Neural cell (in vitro differentiated cells): ENCODE data around the gene ZNF281. TPM values are rescaled to one million over a fixed set of nuclear protein-coding genes. Genes with fewer than 3 reads are reported as not detected.

Experiments used
- H2AFZ ChIP-seq: fragments of 200-600, 300-800 bp; sonication (generic), shearing (Covaris generic); 2 replicates; pipeline ENCODE4 v1.6.0; 2014; ENCODE audit warnings: low read depth, mild to moderate bottlenecking, antibody characterized with exemption, low read length, moderate library complexity
- H3F3A ChIP-seq: fragments of 200-600 bp; shearing (Covaris generic); 2 replicates; pipeline ENCODE4 v1.6.1; 2016; ENCODE audit warnings: mild to moderate bottlenecking, moderate library complexity, mixed read lengths, antibody characterized with exemption, low read length; ENCODE audit not compliant: insufficient read depth, poor library complexity, severe bottlenecking
- H3K27ac ChIP-seq: fragments of 200-600, 300-800 bp; sonication (generic), shearing (Covaris generic); 2 replicates; pipeline ENCODE4 v1.5.1; 2014; ENCODE audit warnings: mild to moderate bottlenecking, low read length, moderate library complexity
- H3K27me3 ChIP-seq: fragments of 300-800, 200-600 bp; sonication (generic), shearing (Covaris generic); 2 replicates; pipeline ENCODE4 v1.6.0; 2014; ENCODE audit warnings: mild to moderate bottlenecking, low read depth, low read length, moderate library complexity; ENCODE audit not compliant: insufficient read depth
- H3K36me3 ChIP-seq: fragments of 300-800, 200-600 bp; sonication (generic), shearing (Covaris generic); 2 replicates; pipeline ENCODE4 v1.5.1; 2014; ENCODE audit warnings: mild to moderate bottlenecking, antibody characterized with exemption, low read length, moderate library complexity; ENCODE audit not compliant: insufficient read depth
- H3K4me2 ChIP-seq: fragments of 300-800, 200-600 bp; sonication (generic), shearing (Covaris generic); 2 replicates; pipeline ENCODE4 v1.6.0; 2014; ENCODE audit warnings: mild to moderate bottlenecking, low read length
- H3K4me3 ChIP-seq: fragments of 300-800, 200-600 bp; sonication (generic), shearing (Covaris generic); 2 replicates; pipeline ENCODE4 v1.5.1; 2014; ENCODE audit warnings: mild to moderate bottlenecking, low read length, moderate library complexity
- H3K79me2 ChIP-seq: fragments of 200-600 bp; shearing (Covaris generic); replicated peaks from 2 replicates; pipeline ENCODE4 v1.6.0; 2014; ENCODE audit warnings: mild to moderate bottlenecking, low read length, moderate library complexity; ENCODE audit not compliant: insufficient read depth
- H3K9ac ChIP-seq: fragments of 300-800, 200-600 bp; sonication (generic), shearing (Covaris generic); 2 replicates; pipeline ENCODE4 v1.6.1; 2016; ENCODE audit warnings: mild to moderate bottlenecking, low read length, mixed read lengths
- H3K9me2 ChIP-seq: fragments of 200-600 bp; shearing (Covaris generic); 2 replicates; pipeline ENCODE4 v1.6.1; 2016; ENCODE audit warnings: mild to moderate bottlenecking, low read length, mixed read lengths; ENCODE audit not compliant: insufficient read depth
- H3K9me3 ChIP-seq: fragments of 200-600, 300-800 bp; sonication (generic), shearing (Covaris generic); 2 replicates; pipeline ENCODE4 v1.6.1; 2016; ENCODE audit warnings: mild to moderate bottlenecking, mixed run types, low read length, moderate library complexity, mixed read lengths
- H4K20me1 ChIP-seq: fragments of 200-600 bp; shearing (Covaris generic); 2 replicates; pipeline ENCODE4 v1.6.1; 2016; ENCODE audit warnings: mild to moderate bottlenecking, mixed run types; ENCODE audit not compliant: insufficient read depth
- EP300 ChIP-seq: fragments of 450-650 bp; conservative IDR thresholded peaks from 2 replicates; pipeline ENCODE4 v1.6.1; 2014; ENCODE audit warnings: antibody characterized with exemption, mild to moderate bottlenecking, moderate library complexity; ENCODE audit not compliant: poor library complexity, severe bottlenecking
- EZH2 ChIP-seq: fragments of 200-600, 300-800 bp; shearing (Covaris generic), sonication (generic); IDR thresholded peaks from 2 replicates; pipeline ENCODE4 v1.6.1; 2014; ENCODE audit warnings: antibody characterized with exemption, low read length, borderline replicate concordance, mild to moderate bottlenecking; ENCODE audit not compliant: insufficient read depth, poor library complexity, severe bottlenecking
- MXI1 ChIP-seq: fragments of 450-650 bp; conservative IDR thresholded peaks from 2 replicates; pipeline ENCODE4 v1.6.1; 2014; ENCODE audit warnings: antibody characterized with exemption, mild to moderate bottlenecking; ENCODE audit not compliant: poor library complexity, severe bottlenecking
- POLR2AphosphoS5 ChIP-seq: IDR thresholded peaks from 2 replicates; pipeline ENCODE4 v1.6.1; 2012
- RAD21 ChIP-seq: fragments of 450-650 bp; conservative IDR thresholded peaks from 2 replicates; pipeline ENCODE4 v1.6.1; 2014; ENCODE audit warnings: antibody characterized with exemption, mild to moderate bottlenecking, moderate library complexity
- SMC3 ChIP-seq: fragments of 450-650 bp; conservative IDR thresholded peaks from 2 replicates; pipeline ENCODE4 v1.6.1; 2014; ENCODE audit warnings: antibody characterized with exemption, mild to moderate bottlenecking, moderate library complexity; ENCODE audit not compliant: poor library complexity
- TAF1 ChIP-seq: IDR thresholded peaks from 2 replicates; pipeline ENCODE4 v1.6.1; 2012; ENCODE audit warnings: low read depth
- polyA plus RNA-seq: library from polyadenylated mRNA; depleted of rRNA; stranded (reverse); fragments of >200 nt; gene quantifications from 2 replicates; pipeline ENCODE4 v1.2.3, GENCODE V29; 2014
- TF ChIP-seq, protein P1 (sequence below): fragments of 450-650 bp; IDR thresholded peaks from 2 replicates; pipeline ENCODE4 v1.5.1; 2014; ENCODE audit warnings: antibody characterized with exemption, mild to moderate bottlenecking, moderate library complexity; ENCODE audit not compliant: poor library complexity, severe bottlenecking
- TF ChIP-seq, protein P2 (sequence below): IDR thresholded peaks from 2 replicates; pipeline ENCODE4 v1.6.1; 2012; ENCODE audit warnings: borderline replicate concordance

Gene ZNF281
- polyA plus RNA-seq, 1 donor from 2014 or later, result 23.9 TPM

DNA sequence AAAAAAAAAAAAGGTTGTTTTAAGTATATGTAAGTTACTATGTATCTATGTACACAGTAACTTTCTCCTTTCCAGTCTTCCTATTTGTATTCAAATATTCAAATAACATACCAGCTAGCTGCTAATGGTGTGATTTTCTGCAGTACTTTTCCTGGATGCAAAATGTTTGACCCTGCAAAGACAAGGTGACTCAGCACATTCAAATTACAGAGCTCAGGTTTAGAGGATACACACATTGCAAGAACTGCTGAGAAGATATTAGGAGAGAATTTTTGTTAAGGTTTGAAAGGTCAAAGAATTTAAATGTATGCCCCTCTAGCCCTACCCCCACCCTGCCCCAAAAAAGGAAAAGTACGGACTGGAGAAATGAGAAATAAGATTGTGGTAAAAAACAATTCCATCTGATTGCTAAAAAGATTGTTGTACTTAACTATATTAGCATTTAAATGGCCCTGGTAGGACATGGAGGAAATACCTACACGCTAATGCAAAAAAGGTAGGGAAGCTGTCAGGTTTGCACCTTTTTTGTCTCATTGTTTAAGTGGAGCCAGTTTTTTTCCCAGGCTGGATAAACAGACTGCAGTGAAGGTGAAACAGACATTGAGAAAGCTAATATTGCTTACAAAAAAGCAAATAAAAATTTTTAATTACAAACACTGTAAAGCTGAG, 45.6 kb downstream of the ZNF281 start:
- Histone ChIP-seq H3K9ac (no peak overlapping the region), H3K27ac (no peak overlapping the region), H3K9me3 (no peaks in the 10 kb centered on the region), H3K9me2 (no peaks in the 10 kb centered on the region), H4K20me1 (no peaks in the 10 kb centered on the region), H3K36me3 (no peaks in the 10 kb centered on the region), H3K4me3 (no peak overlapping the region), H3K27me3 (no peaks in the 10 kb centered on the region), H3F3A (no peaks in the 10 kb centered on the region), H3K79me2 (no peaks in the 10 kb centered on the region), H3K4me2 (no peak overlapping the region), H2AFZ (no peak overlapping the region)
- TF ChIP-seq RAD21 (no peak), SMC3 (no peak), TAF1 (no peak)
- TF ChIP-seq, protein P1, sequence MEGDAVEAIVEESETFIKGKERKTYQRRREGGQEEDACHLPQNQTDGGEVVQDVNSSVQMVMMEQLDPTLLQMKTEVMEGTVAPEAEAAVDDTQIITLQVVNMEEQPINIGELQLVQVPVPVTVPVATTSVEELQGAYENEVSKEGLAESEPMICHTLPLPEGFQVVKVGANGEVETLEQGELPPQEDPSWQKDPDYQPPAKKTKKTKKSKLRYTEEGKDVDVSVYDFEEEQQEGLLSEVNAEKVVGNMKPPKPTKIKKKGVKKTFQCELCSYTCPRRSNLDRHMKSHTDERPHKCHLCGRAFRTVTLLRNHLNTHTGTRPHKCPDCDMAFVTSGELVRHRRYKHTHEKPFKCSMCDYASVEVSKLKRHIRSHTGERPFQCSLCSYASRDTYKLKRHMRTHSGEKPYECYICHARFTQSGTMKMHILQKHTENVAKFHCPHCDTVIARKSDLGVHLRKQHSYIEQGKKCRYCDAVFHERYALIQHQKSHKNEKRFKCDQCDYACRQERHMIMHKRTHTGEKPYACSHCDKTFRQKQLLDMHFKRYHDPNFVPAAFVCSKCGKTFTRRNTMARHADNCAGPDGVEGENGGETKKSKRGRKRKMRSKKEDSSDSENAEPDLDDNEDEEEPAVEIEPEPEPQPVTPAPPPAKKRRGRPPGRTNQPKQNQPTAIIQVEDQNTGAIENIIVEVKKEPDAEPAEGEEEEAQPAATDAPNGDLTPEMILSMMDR, result no peak

DNA sequence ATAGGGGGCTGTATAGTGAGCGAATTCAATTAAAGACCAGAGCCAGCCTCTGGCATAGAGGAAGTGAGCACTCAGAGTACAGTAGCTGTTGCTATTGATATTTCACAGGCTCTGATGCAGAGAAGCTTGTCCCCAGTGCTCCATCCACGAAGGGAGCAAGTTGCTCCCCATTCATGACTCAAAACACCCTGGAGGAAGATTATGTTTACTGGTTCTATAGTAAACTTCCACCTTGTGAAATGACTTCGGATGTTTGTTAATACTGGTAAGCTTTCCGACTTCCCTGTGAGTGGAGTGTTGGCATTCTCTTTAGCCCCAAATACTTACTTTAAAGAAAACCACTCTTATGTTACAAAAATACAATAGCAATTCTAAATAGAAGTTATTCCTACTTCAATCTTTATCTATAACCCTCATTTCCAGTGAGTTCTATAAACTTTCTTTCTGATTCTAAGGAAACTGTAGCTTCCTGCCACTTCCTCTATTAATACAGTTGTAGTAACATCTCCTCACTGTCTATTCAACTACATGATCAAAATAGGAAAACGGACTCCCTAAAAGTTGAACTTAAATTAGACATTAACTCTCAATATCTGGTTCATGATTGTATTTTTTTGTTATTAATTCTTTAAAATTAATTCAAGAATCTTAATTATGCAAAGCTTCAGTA, 46.4 kb downstream of the ZNF281 start:
- Histone ChIP-seq H3F3A (no peaks in the 10 kb centered on the region), H3K27ac (no peak overlapping the region), H4K20me1 (no peaks in the 10 kb centered on the region), H3K9ac (no peak overlapping the region), H3K4me2 (no peak overlapping the region), H2AFZ (no peak overlapping the region), H3K36me3 (no peaks in the 10 kb centered on the region), H3K9me2 (no peaks in the 10 kb centered on the region), H3K79me2 (no peaks in the 10 kb centered on the region), H3K4me3 (no peak overlapping the region), H3K9me3 (no peaks in the 10 kb centered on the region), H3K27me3 (no peaks in the 10 kb centered on the region)
- no peak for TF ChIP-seq EZH2
- TF ChIP-seq, protein P2, sequence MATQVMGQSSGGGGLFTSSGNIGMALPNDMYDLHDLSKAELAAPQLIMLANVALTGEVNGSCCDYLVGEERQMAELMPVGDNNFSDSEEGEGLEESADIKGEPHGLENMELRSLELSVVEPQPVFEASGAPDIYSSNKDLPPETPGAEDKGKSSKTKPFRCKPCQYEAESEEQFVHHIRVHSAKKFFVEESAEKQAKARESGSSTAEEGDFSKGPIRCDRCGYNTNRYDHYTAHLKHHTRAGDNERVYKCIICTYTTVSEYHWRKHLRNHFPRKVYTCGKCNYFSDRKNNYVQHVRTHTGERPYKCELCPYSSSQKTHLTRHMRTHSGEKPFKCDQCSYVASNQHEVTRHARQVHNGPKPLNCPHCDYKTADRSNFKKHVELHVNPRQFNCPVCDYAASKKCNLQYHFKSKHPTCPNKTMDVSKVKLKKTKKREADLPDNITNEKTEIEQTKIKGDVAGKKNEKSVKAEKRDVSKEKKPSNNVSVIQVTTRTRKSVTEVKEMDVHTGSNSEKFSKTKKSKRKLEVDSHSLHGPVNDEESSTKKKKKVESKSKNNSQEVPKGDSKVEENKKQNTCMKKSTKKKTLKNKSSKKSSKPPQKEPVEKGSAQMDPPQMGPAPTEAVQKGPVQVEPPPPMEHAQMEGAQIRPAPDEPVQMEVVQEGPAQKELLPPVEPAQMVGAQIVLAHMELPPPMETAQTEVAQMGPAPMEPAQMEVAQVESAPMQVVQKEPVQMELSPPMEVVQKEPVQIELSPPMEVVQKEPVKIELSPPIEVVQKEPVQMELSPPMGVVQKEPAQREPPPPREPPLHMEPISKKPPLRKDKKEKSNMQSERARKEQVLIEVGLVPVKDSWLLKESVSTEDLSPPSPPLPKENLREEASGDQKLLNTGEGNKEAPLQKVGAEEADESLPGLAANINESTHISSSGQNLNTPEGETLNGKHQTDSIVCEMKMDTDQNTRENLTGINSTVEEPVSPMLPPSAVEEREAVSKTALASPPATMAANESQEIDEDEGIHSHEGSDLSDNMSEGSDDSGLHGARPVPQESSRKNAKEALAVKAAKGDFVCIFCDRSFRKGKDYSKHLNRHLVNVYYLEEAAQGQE, result no peak
- TF ChIP-seq RAD21, result no peak
- TF ChIP-seq MXI1, result no peak
- no peak for TF ChIP-seq SMC3
- no peak for TF ChIP-seq POLR2AphosphoS5
- TF ChIP-seq, protein P1, result no peak
- TF ChIP-seq EP300, result no peak
- TF ChIP-seq TAF1, result no peak
